ENCODE data around the gene HSFX4. TPM values are rescaled to one million over a fixed set of nuclear protein-coding genes. Genes with fewer than 3 reads are reported as not detected.

Gene HSFX4
- total and polyA plus RNA-seq, 3 donors from 2014 or later: 2.4 to 9.7 (median 6.0) TPM

DNA sequence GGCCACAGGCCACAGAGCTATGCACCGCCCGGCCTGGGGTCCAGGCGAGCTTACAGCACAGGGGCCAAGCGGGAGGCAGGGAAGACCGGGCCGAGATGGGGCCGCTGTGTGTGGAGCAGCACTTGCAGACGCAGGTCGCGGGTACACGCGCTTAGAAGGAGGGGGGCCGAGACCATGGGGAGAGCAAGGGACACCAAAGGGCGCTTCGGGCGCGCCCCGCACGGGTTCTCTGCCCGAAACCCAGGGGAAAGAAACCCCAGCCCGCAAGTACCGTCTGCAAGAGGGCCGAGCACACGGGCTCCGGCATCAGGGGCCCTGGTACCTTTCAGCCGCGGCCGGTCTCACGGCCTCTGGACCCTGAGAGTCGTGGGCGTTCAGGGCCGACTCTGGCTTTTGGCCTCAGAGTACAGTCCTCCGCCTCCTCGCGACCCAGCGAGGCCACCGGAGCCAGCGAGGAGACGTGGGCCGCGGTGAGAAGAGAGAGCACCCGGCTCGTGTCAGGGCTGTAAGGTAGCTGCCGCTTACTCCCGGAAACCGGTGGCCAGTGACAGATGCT is 8.6 kb downstream of the HSFX4 start:
- no peaks in the 10 kb centered on the region for H3K9me3 ChIP-seq
- 1% methylated on average over 23 of the region's 46 CpGs; no CpG with 5 or more reads in 1 of the 2 donors for WGBS, 2 donors
- no peaks in the 10 kb centered on the region for H3K36me3 ChIP-seq (ENCODE audit: low read depth, missing control alignments)
- H3K27me3 ChIP-seq: no peaks in the 10 kb centered on the region
- no peak for DNase-seq
- TF ChIP-seq, protein P1, sequence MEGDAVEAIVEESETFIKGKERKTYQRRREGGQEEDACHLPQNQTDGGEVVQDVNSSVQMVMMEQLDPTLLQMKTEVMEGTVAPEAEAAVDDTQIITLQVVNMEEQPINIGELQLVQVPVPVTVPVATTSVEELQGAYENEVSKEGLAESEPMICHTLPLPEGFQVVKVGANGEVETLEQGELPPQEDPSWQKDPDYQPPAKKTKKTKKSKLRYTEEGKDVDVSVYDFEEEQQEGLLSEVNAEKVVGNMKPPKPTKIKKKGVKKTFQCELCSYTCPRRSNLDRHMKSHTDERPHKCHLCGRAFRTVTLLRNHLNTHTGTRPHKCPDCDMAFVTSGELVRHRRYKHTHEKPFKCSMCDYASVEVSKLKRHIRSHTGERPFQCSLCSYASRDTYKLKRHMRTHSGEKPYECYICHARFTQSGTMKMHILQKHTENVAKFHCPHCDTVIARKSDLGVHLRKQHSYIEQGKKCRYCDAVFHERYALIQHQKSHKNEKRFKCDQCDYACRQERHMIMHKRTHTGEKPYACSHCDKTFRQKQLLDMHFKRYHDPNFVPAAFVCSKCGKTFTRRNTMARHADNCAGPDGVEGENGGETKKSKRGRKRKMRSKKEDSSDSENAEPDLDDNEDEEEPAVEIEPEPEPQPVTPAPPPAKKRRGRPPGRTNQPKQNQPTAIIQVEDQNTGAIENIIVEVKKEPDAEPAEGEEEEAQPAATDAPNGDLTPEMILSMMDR (IDR thresholded peaks at IDR 0.05): no peak
- TF ChIP-seq POLR2A (IDR thresholded peaks at IDR 0.05): no peak
- intact Hi-C loops (cut with DNase I; ENCODE audit: low total_unique reads): no loop called here
- no peaks in the 10 kb centered on the region for H3K4me1 ChIP-seq
- peak overlapping the region; percentile 92 to 94 for H3K27ac ChIP-seq
- peak overlapping the region; percentile 63 to 71 for H3K4me3 ChIP-seq

DNA sequence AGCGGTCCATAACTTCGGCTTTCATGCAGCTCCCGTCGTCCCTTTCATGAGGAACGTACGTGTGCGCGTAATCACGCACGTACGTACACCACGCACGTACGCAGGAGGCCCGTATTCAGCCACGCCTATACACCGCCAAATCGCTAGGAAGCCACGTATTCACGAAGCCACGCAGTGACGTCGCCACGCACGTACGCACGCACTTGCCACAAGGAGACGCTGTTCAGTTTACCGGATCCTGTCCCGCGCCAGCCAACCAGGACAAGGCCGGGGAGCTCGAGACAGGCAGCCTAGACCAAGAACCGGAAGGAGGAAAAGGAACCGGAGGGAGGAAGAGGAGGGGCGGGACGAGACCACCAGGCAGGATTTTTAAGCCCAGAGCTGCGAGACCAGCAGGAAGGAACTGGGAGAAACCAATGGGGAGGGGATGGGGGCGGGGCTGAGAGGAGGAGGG is 9.1 kb downstream of the HSFX4 start, which contains the start of gene EOLA2:
EOLA2 (minus strand) TSS at position 65 of the 454 bp plus-strand sequence. CDS start 4,617 bp downstream, outside the sequence.
- intact Hi-C loops (cut with DNase I; ENCODE audit: low total_unique reads): no loop called here
- Histone ChIP-seq H3K4me1 (no peaks in the 10 kb centered on the region), H3K36me3 (ENCODE audit: low read depth, missing control alignments) (no peaks in the 10 kb centered on the region), H3K9me3 (no peaks in the 10 kb centered on the region), H3K27ac (peak within 1 kb of the TSS; percentile 94), H3K4me3 (peak within 1 kb of the TSS; percentile 63 to 71), H3K27me3 (no peaks in the 10 kb centered on the region)
- WGBS, 2 donors: 1% methylated on average over 10 of the region's 39 CpGs; no CpG with 5 or more reads in 1 of the 2 donors
- TF ChIP-seq, protein P1 (IDR thresholded peaks at IDR 0.05): peak; percentile 33 to 69 (median 62)
- no peak for TF ChIP-seq POLR2A (IDR thresholded peaks at IDR 0.05)
- DNase-seq: peak; percentile 97

DNA sequence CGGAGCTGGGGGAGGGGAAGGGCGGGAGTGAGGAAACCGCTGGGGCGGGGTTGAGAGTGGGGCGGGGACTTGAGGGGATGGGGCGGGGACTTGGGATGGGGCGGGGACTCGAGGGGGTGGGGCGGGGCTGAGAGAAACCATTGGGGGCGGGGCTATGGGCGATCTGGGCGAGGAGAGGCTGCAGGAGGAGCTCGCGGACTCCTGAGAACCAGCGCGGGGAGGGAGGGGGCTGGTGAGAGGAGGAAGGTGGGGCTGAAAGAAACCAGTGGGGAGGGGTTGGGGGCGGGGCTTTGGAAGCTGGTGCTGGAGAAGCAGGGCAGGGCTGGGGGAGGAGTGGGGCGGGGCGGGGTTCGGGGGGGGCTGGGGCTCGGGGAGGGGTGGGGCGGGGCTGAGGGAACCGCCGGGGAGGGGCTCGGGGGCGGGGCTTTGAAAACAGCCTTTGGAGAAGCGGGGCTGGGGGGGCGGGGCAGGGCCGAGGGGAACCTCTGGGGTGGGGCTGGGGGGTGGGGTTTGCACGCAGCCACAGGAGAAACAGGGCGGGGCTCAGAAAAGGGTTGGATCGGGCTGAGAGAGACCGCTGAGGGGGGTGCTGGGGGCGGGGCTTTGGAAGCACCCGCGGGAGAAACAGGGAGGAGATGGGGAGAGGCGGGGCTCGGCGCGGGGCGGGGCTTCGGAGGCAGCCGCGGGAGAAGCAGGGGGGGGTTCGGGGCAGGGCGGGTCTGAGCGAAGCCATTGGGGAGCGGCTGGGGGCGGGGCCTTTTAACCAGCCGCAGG is 9.7 kb downstream of the HSFX4 start:
- peak overlapping the region; percentile 63 to 71 for H3K4me3 ChIP-seq
- TF ChIP-seq POLR2A (IDR thresholded peaks at IDR 0.05): no peak
- TF ChIP-seq, protein P1 (IDR thresholded peaks at IDR 0.05): no peak
- WGBS, 2 donors: 2% methylated on average over 9 of the region's 50 CpGs; no CpG with 5 or more reads in 1 of the 2 donors
- intact Hi-C loops (cut with DNase I; ENCODE audit: low total_unique reads): no loop called here
- no peaks in the 10 kb centered on the region for H3K27me3 ChIP-seq
- H3K36me3 ChIP-seq (ENCODE audit: low read depth, missing control alignments): no peaks in the 10 kb centered on the region
- H3K9me3 ChIP-seq: no peaks in the 10 kb centered on the region
- no peaks in the 10 kb centered on the region for H3K4me1 ChIP-seq
- H3K27ac ChIP-seq: peak overlapping the region; percentile 94
- peak; percentile 95 for DNase-seq

DNA sequence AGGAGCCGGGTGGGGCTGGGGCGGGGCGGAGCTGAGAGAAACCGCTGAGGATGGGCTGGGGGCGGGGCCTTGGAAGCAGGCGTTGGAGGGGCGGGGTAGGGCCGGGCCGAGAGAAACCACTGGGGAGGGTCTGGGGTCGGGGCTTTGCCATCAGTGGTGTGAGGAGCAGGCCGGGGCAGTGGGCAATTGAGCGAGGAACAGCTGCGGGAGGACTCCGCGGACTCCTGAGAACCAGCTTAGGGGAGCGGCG is 10.2 kb downstream of the HSFX4 start:
- peak overlapping the region; percentile 49 to 56 for H3K4me3 ChIP-seq
- H3K9me3 ChIP-seq: no peaks in the 10 kb centered on the region
- TF ChIP-seq POLR2A (IDR thresholded peaks at IDR 0.05): no peak
- TF ChIP-seq, protein P1 (IDR thresholded peaks at IDR 0.05): no peak
- no peaks in the 10 kb centered on the region for H3K4me1 ChIP-seq
- intact Hi-C loops (cut with DNase I; ENCODE audit: low total_unique reads): no loop called here
- no peaks in the 10 kb centered on the region for H3K36me3 ChIP-seq (ENCODE audit: low read depth, missing control alignments)
- no peak for DNase-seq
- no peaks in the 10 kb centered on the region for H3K27me3 ChIP-seq
- WGBS, 2 donors: 2% methylated on average over 16 of the region's 17 CpGs; no CpG with 5 or more reads in 1 of the 2 donors
- H3K27ac ChIP-seq: peak overlapping the region; percentile 90 to 94
